HG02623 (cell line): ENCODE results near the gene MAST1.
"Not testable (repeated sequence)": the region's sequence is repeated elsewhere in the genome, so short reads cannot be mapped to it uniquely, and the experiment has no call there.

Source experiments
- ATAC-seq: cut with Tn5 transposase; IDR thresholded peaks from one replicate; pipeline ENCODE4 v1.9.1; 2021; ENCODE audit warnings: moderate library complexity; ENCODE audit not compliant: unreplicated experiment

Gene MAST1

GRCh38 chr19:12800923-12801465, 37.3 kb upstream of the MAST1 start:
- ATAC-seq = no peak

DNA sequence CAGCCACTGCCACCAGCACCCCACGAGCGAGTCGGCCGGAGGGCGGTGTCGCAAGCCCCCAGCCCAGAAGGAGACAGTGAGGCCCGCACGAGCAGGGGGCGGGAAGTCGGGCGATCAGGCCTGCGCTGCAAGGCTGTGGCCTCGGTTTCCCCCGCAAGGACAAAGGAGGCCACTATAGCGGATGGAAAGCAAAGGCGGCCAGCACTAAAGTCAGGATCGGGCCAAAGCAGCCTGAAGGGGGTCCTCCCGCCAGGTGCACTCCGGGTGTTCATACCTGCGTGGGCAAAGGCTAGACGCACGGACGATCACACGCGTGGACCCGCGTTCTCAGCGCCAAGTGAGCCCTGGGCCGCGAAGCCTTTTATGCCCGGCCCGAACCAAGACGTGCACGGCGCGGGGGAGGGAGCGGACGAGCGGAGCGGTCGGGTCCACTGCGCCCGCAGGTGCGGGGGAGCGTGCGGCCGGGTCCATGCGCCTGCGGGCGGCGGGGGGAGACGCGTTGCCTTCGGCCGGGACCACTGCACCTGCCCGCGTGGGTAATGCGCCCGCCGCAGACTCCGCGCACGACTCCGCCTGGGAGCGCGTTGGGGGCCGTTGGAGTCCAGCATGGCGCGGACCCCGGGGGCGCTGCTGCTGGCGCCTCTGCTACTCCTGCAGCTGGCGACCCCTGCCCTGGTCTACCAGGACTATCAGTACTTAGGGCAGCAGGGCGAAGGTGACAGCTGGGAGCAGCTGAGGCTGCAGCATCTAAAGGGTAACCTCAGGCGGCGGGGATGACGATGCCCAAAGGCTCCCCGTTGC, 36.6 kb upstream of the MAST1 start, which contains the start of the genes PRDX2 and THSD8:
PRDX2 (minus strand) TSS at position 335 of the 801 bp plus-strand sequence. CDS start 539 bp downstream, outside the sequence.
THSD8 (plus strand) TSS at position 604 of the 801 bp plus-strand sequence; CDS start at position 607, 3 bp downstream.
- no peak for ATAC-seq

DNA sequence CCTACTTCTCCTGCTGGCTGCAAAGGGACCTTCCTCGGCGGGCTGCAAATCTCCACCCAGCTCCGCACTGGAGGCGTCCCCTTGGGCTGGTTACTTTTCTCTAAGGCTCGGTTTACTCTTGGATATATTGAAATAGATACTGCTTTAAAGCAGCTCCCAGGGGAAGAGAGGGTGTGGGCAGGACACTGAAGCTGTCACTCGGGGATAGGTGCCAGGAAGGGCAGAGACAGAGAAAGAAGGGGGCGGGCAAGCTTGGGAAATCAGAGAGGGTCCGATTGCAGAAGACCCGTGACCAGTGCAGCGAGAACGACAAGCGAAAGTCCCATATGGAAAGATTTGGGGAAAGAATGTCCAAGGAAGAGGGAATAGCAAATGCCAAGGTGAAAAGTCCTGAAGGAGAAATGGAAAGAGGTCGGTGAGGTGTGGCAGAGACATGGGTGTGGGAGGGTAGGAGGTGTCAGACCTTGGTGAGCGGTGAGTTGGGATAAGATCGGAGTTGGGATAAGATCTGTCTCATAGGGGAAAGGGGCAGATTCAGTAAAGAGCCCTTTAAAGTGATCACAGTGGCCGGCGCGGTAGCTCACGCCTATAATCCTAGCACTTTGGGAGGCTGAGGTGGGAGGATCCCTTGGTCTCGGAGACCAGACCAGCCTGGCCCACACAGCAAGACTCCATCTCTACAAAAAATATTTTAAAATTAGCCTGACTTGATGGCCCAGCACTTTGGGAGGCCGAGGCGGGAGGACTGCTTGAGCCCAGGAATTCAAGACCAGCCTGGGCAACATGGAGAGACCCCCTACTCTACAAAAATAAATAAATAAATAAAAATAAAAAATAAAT, 35.8 kb upstream of the MAST1 start:
- ATAC-seq = no peak

- no peak for ATAC-seq
Observed at GRCh38 chr19:12804051-12804450, 34.3 kb upstream of the MAST1 start.

DNA sequence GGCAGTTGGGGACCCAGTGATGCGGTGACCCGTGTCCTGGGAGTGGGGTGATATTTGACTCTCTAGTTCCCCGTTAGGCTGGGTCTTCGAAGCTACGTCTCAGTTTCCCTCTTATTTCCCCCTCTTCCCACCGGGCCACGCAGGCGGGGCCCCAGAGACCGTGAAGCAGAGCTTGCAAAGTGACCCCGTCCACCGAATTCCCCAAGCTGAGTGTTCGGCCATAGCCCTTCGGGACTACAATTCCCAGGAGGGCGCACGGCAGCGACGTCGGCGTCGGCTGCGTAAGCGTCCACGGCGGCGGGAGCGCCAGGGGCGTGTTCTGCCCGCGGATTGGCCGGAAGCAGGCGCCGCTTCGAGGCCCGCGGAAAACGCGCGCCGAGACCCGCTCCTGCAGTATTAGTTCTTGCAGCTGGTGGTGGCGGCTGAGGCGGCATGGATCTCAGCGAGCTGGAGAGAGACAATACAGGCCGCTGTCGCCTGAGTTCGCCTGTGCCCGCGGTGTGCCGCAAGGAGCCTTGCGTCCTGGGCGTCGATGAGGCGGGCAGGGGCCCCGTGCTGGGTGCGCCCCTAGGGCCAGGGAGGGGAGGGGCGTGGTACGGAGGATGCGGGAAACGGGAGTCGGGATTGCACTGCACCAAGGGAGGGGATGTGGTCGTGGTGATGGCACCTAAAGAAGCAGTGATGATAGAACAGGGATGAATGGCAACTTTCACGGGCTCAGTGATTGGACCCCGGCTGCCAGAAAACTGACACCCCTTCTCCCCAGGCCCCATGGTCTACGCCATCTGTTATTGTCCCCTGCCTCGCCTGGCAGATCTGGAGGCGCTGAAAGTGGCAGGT, 31.9 kb upstream of the MAST1 start, which contains the start of gene RNASEH2A:
RNASEH2A (plus strand) TSS at position 343 of the 840 bp plus-strand sequence; CDS start at position 433, 90 bp downstream.
- peak; percentile 72 for ATAC-seq

DNA sequence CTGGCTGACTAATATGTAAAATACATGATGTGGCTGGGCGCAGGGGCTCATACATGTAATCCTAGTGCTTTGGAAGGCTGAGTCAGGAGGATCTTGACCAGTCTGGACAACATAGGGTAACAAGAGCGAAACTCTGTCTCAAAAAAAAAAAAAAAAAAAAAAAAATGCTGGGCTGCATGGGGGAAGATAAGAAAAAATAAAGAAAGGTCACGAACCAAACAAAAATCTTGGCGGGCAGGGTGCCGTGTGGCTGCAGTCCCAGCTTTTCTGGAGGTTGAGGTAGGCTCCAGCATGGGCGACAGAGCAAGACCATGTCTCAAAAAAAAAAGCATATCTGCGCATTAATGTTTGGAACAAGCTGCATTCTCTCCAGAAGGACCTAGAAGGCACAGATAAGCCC, 23.2 kb upstream of the MAST1 start:
- ATAC-seq = no peak

DNA sequence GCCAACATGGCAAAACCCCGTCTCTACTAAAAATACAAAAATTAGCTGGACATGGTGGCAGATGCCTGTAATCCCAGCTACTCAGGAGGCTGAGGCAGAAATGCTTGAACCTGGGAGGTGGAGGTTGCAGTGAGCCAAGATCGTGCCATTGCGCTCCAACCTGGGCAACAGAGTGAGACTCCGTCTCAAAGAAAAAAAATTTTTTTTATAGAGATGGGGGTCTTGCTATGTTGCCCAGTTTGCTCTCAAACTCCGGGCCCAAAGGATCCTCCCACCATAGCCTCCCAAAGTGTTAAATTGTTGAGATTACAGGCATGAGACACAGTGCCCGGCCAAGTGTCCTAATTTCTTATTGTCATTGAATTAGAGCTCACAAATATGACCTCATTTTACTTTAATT, 21.1 kb upstream of the MAST1 start:
- not testable (repeated sequence) for ATAC-seq

- not testable (repeated sequence) for ATAC-seq
Observed at GRCh38 chr19:12817810-12818209, 20.5 kb upstream of the MAST1 start.

- no peak for ATAC-seq
Observed at GRCh38 chr19:12821761-12822160, 16.6 kb upstream of the MAST1 start.

GRCh38 chr19:12825254-12826131, 12.8 kb upstream of the MAST1 start:
- ATAC-seq = no peak

DNA sequence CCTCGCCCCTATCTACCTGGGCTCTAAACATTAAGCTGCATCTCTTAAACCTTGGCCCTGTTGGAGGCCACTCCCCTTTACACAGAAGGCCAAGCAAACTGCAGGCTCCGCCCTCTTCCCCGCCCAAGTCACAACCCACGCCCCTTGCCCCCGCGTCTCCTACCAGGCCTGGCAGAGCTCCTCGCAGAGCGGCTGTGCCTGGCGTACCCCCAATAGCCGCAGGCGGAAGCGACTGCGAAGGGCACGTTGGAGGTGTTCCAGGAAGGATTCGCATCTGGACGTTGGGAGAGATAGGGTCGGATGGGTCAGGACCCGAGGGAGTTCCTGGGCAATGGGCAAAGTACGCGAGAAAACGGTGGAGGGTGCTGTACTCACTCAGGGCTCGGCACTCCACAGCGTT, 9.8 kb upstream of the MAST1 start:
- ATAC-seq = no peak

- no peak for ATAC-seq
Observed at GRCh38 chr19:12833418-12833737, 4.9 kb upstream of the MAST1 start.

- ATAC-seq = no peak
Observed at GRCh38 chr19:12833738-12834565, 4.4 kb upstream of the MAST1 start.

DNA sequence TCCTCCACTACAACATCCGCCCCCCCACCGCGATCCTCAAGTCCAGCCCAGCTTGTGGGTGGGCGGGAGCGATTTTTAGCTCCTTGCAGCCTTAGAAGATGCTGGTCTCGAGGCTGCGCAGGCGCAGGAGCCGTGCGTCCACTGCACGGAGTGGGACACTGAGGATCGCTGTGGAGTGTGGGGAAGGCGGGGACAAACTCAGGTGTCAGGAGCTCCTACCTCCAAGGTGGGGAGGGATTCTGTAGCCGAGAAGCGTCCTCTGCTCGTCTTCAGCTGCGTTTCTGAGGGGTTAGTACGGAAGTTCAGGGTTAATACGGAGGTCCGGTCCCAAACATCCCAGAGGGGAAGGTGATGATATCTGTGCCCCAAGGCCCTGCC, 3.8 kb upstream of the MAST1 start, which contains the start of gene RTBDN:
RTBDN (minus strand) TSS at position 14 of the 378 bp plus-strand sequence. CDS start 4,600 bp downstream, outside the sequence.
- ATAC-seq = no peak

GRCh38 chr19:12834976-12835757, 3.1 kb upstream of the MAST1 start:
- ATAC-seq = no peak

GRCh38 chr19:12836529-12836863, 1.8 kb upstream of the MAST1 start:
- no peak for ATAC-seq

- no peak for ATAC-seq
Observed at GRCh38 chr19:12837225-12837624, 1.1 kb upstream of the MAST1 start.
